GM12873 (cell line): ENCODE results near the gene MAP2K5.

Source experiments
- CTCF ChIP-seq: IDR thresholded peaks from 2 replicates; pipeline ENCODE4 v1.5.1; 2012; ENCODE audit warnings: low read depth, mild to moderate bottlenecking, moderate library complexity, low read length, control low read depth; ENCODE audit not compliant: insufficient read depth; ENCODE audit errors: missing control alignments

The MAP2K5 gene

GRCh38 chr15:67784090-67784781, 241.7 kb downstream of the MAP2K5 start:
- TF ChIP-seq CTCF, result no peak

- TF ChIP-seq CTCF, result no peak
Measured at GRCh38 chr15:67784856-67785430, 242.4 kb downstream of the MAP2K5 start.

GRCh38 chr15:67785431-67785830, 242.9 kb downstream of the MAP2K5 start:
- TF ChIP-seq CTCF, result no peak

- TF ChIP-seq CTCF, result no peak
Measured at GRCh38 chr15:67786646-67787045, 244.1 kb downstream of the MAP2K5 start.

GRCh38 chr15:67788986-67789385, 246.5 kb downstream of the MAP2K5 start:
- TF ChIP-seq CTCF, result no peak

GRCh38 chr15:67790610-67791319, 248.3 kb downstream of the MAP2K5 start:
- no peak for TF ChIP-seq CTCF

GRCh38 chr15:67792250-67792942, 249.9 kb downstream of the MAP2K5 start:
- no peak for TF ChIP-seq CTCF
